Renal cortical epithelial cell (primary cell): ENCODE data around the gene PAX5. TPM values are rescaled to one million over a fixed set of nuclear protein-coding genes. Genes with fewer than 3 reads are reported as not detected.
A peak's percentile ranks its signal among the peaks of the same experiment; 100 is the strongest.
"Not testable (repeated sequence)": the region's sequence is repeated elsewhere in the genome, so short reads cannot be mapped to it uniquely, and the experiment has no call there.

Experiments
- DNase-seq: peaks from one replicate; pipeline ENCODE4 v3.0.0-alpha.2; 2011; ENCODE audit warnings: low read depth
- total RNA-seq: library from RNA; depleted of rRNA; stranded (reverse); fragments of >200 nt; gene quantifications from 2 replicates; pipeline ENCODE4 v1.2.3, GENCODE V29; 2014

Gene PAX5
- total RNA-seq, 1 donor from 2014 or later: not detected

DNA sequence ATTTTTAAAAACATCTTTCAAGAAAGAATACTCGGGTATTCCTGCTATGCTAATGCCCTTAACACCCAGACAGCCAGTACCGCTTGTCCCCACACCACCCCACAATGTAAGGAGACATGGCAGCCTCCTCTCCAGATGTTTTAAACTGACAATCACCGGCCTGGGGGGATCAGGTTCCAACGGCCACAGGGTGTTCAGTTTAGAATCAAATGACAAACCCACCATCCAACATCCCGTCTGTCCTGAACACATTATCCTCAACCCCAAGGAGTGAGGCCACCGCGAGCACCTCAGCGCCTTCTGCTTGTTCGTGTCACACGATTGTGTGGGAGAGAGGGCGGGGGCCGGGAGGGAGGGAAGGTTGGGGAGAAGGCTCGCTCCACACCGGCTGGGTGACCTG lies 152.8 kb downstream of the PAX5 start:
- DNase-seq: no peak

DNA sequence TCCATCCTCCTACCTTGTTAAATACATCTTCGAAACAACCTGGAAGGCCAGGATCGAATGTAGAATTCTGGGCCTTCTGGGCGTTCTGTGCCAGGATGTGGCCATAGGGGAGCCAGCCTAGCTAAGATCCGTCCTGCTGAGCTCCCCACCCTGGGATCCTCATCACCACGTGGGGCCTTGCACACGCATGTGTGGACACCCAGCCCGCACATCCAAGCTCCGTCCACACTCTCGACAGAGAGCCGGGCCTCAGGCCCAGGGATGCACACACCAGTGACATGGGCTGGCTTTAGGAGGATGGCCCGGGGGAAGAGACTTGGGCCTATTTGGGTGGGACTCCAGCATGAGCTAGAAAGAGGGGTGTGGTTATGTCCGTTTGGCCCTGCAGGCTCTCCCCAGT lies 154.0 kb downstream of the PAX5 start:
- no peak for DNase-seq

DNA sequence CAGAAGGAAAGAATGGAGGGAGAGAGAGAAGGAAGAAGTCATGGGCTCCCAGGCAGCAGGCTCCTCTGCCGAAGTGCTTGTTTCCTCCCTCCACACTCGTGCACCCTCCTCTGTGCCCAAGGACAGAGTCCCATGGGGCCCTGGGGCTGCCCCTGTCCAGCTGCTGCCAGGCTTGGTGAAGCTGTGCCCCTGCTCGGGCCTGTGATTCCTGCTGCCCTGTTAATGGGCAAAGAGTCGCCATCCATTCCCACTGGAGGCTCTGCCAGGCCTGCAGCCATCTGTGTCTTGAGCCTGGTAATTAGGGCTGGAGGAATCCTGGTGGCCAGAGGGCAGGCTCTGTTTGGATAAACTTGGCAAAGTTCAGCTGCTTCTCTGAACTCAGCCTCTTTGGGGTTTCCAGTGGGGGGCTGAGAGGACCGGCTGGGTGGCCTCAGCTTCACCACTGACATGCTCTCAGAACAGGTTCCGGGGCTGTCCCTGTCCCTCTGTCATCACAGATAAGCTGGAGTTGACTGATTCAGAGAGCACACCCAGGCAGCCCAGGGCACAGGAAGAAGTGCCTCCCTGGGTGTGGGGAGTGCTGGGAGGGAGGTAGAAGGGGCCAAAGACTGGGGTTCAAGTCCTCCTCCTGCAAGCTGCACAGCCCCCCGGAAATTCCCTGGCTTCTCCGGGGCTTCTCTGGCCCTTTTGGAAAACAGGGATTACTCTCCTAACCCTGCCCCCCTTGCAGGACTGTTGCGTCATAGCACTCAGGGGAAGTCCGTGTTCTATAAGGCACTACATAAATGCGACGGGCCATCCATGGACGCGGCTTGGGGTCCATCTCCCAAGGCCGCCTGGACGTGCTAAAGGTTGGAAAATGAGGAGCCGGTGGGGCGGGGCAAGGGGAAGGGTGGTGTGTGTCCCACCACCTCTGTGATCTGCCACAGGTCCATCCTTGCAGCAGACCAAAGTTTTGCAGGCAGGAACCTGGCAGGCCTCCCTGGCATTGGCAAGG lies 154.8 kb downstream of the PAX5 start:
- no peak for DNase-seq

DNA sequence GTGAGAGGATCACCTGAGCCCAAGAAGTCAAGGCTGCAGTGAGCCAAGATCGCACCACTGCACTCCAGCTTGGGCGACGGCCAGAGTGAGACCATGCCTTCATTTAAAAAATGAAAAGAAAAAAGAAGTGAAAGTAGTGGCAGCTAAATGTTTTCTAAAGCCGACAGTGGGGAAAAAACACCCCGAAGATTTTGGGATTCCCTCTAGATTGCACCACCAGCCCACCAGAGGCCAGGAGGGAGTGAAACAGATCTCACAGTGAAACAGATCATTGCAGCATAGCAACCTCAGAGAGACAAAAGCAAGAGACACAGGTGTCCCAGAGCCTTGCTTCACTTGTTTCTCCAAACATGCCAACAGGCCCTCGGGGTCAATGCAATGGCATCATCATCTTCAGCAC lies 156.8 kb downstream of the PAX5 start:
- no peak for DNase-seq

DNA sequence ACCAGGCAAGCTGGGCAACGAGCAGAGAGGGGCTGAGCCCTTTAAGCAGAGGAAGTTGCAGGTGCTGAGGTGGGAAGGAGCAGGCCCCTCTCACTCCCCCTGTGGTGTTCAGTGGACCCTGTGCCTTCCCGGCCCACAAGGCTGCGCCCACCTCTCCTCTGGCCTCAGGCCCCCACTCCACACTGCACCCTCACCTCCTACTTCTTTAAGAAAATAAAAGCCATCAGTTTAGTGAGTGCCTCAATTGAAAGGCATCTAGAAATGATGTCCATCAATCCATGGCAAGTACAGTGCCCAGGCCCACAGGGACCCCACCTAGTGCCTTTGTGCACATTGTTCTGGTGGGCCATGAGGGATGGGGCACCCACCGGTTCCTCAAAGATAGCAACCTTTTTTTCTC lies 158.0 kb downstream of the PAX5 start:
- DNase-seq: no peak

DNA sequence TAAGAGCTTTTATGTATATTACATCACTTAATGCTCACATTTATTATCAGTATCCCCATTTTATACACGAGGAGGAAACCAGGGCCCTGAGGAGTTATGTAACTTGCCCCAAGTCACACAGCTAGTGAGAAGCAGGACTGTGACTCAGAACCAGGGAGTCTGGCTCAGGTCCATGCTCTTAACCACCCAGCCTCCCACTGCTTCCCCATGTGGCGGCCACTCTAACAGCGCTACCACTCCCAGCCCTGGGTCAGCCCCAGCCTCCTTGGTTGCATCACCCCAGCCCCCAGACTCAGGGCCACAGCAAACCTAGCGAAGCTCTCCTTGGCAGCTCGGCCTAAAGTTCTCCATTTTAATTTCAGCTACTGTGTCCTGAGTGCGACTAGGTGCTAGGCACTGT lies 159.1 kb downstream of the PAX5 start:
- peak; percentile 3 for DNase-seq

DNA sequence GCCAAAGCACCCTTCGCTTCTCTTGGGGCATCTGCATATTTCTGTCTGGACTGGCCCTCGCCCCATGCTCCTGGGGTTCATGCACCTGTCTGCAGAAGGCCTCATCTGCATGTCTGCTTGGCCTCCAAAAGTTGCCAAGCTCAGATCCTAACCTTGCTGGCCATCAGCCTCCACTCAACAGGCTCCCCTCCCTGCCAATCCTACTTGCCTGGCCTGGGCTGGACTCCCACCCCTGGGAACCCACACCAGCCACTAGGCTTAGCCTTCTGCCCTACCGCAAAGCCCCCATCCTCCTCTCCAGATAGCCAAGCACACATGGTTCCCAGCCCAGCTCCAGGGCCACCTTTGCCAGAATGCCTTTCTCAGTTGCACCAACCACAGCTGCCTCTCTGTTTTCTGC lies 159.8 kb downstream of the PAX5 start:
- no peak for DNase-seq

DNA sequence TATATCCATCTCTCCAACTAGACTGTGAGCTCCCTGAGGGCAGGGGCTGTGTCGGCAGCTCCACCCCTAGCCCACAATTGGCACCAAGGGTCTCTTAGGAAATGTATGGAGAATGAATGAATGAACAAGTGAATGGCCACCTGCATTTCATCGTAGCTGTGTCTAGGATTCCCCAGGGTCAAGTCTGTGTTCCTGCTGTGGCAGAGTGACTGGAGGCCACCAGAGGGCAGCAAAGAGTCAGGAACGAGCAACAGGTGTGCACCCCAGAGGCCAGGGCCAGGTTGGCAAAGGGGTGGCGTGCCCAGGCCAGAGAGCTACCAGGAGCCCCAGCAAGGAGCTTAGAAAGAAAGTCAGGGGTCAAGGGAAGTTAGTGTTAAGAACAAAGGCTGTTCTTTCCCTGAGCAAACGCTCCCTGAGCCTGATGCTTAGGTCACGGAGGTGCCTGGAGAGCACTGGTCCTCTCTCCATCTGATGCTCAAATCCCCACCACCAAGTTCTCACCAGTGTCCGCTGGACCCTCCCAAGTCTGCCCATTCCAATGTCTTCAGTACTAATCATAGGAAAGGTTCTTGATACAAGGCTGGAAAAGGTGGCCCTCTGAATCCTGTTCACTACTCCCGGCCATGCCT lies 160.7 kb downstream of the PAX5 start:
- DNase-seq: peak; percentile 40

DNA sequence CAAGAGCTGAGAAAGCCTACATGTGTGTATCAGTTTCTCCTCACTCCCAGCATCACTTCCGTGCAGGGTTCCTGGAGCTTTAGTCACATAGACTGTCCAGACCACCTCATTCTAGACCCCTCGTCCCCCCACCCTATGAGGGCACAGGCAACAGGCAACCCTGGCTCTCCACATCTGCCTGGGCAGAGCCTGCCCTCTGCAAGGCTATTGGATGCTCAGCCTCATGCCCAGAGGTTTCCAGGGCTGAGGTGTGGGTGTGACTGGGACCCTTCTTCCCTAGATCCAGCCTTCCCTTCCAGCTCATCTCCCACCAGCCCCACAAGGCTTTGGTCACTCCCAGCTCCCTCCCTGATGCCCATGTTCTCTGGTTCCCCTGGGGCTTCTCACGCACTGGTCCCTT lies 161.4 kb downstream of the PAX5 start:
- DNase-seq: no peak

DNA sequence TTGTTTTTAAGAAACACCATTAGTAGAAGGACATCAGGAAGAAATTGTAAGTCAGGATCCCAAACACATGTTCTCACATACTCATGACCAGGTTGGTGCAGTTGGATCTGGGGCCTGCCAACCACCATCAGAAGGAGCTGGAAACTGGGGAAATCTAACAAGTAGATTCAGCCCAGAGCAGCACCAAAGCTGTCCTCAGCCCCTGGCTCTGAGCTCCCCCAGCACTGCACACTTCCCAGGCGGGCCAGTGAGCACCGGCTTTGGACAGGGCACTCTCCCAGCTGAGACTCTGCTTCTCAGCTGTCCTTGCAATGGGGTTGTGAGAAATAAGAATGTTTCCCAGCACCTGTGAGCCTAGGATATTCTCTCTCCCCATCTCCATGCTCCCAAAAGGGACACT lies 162.5 kb downstream of the PAX5 start:
- DNase-seq: no peak

DNA sequence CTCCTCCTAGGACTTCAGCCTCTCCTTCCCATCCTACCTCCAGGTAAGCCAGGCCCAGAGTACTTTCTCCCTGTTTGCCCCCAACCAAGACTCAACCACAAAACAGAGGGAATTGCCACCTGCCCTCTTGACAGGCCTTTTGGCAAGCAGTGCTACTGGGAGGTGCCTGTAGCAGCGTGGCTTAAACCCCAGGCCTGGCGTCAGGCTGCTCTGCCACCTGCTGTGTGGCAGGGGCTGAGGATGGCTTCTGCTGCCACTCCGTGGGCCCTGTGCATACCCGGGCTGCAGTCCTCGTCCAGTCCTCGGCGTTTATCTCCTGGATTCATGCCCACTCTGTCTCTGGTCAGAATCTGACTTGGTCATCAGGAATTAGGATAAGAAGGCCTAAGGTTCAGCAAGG lies 163.1 kb downstream of the PAX5 start:
- DNase-seq: no peak

DNA sequence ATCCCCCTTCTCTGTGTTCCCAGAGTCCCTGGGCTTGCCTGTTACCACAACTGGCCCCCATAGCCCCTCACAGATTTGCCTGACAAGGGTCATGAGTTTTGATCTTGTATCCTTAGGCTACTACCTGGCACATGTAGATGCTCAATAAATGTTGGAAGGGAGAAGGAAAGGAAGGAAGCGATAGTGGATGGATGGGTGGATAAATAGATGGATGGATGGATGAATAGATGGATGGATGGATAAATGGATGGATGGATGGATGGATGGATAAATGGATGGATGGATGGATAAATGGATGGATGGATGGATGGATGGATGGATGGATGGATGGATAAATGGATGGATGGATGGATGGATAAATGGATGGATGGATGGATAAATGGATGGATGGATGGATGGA lies 164.5 kb downstream of the PAX5 start:
- not testable (repeated sequence) for DNase-seq

DNA sequence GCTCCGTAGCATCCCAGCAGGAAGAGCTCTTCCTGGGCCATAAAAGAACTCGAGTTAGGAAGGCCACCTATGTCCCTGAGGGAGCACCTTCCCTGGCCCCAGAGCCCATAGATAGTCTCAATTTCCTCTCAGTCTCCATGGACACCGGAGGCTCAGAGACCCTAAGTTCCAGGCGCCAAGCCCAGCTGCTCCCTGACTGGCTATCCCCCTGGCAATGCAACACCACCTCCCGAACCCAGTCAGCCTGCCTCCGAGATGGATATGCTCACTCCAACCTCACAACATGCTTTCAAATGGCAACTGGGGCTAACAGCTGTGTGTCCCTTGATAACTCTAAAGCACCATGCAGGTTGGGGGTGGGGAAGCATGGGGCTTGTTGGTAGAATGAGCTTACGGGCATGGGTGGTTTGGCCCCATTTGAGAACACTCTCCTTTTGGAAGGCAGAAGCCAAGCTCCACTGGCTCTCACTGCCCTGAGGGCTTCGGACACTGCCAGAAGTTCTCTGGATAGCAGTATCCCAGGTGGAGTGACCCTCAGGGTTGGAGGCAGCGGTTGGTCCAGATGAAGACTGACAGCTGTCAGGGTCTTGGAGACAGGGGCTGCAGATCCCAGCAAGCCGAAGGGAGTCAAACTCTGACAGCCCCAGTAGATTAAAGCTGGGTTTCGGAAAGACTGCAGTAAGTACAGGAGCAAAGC lies 165.3 kb downstream of the PAX5 start:
- no peak for DNase-seq

DNA sequence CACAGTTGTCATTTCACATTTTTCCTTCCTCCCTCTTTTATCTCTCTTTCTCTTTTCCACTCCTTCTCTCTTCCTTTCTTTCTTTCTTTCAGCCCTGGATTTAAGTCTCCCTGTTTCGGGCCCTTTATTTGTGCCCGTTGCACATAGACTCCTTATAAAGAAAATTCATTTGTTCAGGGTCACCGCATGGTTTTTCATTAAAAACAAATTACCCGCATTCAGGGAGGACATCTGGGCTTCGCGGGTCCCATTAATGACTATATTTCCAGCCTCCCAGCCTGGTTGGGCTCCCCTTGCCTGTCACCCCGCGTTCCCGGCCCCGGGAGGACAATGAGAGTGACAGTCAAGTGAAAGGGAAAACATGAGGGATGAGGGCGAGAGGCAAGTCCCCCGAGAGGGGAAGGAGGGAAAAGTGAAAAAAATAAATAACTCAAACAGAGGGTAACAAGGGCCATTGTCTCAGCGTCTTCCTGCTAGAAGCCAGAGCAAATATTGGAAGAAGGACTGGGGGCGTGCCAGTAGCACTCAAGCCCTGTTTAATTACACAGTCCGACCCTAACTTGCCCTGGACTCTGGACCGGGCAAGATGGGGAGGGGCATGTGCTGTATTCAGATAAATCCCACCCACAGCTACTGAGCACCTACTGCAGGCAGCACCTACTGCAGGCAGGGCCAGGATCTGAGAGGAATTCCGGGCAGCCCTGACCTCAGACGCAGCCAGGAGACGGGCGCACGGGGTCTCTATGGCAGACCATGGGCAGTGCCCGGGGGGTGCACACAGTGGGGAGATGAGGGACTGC lies 166.2 kb downstream of the PAX5 start:
- no peak for DNase-seq

DNA sequence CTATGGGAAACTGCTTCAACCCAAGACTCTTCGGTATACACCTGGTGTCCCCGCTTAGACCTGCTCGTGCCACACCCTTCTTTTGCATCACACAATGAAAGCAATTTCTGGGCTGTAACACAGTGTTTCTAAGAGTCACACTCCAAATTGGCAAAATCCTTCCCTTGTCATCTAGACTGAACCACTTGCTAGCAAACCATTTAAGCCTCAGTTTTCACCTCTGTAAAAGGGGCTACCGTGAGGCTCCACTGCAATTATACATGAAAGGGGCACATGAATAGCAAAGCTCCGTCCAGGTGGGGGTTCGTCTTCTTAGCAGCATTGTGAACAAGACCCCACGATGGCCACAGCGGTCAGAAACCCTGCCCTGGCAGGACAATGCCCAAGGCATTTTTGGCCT lies 166.8 kb downstream of the PAX5 start:
- DNase-seq: no peak

DNA sequence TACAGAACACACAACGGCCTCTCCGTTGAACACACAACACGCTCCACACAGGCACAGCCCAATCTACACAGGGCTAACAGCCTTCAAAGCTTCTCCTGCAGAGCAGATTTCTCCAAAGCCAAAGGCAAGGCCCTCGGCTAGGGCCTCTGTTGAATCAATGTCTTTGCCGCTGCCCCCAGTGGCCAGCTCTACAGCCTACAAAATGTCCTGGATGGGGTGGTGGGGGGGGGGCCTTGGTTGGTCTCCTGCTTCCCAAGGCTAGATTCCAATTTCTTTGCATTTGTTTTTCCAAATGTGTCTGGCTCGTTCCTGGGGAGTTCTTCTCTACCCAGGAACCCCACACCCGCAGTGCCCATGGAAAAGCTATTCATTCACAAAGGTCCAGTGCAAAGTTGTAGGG lies 167.2 kb downstream of the PAX5 start:
- no peak for DNase-seq

DNA sequence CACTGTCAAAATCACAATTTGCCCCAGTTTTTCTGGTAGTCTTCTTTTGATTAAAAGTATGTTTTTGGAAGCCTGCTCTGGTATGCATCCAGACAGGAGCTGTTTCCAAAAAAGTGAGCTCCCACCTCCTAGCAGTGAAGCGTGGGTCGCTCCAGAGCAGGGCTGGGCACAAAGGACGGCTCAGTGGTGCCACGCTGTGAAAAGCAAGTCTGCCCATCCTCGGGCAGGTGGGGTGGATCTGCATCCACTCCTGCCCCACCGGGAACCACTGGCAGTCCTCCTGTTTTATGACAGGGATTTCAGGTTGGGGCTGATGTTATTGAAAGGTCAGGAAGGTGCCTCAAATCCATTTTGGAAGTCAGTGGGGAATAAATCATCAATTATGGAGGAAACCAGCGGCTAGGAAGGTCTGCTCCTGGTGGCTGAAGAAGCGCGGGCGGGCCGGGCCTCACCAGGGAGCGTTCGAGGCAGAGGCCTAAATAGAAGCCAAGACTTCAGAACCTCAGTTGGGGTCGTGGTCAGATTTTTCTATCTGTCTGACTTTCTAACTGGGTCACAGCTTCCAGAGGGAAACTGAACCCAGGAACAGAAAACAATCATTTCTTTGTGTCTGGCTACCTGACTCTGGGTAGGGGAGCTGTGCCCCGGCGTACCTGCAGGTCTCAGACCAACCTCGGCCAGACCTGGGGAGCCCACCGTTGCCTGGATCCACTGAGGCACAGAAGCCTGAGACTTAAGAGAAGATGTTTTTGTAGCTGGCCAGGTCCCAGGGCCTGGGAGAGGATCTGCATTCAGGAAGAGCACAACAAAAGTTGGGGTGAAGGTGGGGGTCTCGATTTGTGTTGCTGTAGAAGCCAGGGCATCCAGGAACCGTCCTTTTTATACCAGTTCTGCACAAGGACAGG lies 168.1 kb downstream of the PAX5 start:
- DNase-seq: no peak

DNA sequence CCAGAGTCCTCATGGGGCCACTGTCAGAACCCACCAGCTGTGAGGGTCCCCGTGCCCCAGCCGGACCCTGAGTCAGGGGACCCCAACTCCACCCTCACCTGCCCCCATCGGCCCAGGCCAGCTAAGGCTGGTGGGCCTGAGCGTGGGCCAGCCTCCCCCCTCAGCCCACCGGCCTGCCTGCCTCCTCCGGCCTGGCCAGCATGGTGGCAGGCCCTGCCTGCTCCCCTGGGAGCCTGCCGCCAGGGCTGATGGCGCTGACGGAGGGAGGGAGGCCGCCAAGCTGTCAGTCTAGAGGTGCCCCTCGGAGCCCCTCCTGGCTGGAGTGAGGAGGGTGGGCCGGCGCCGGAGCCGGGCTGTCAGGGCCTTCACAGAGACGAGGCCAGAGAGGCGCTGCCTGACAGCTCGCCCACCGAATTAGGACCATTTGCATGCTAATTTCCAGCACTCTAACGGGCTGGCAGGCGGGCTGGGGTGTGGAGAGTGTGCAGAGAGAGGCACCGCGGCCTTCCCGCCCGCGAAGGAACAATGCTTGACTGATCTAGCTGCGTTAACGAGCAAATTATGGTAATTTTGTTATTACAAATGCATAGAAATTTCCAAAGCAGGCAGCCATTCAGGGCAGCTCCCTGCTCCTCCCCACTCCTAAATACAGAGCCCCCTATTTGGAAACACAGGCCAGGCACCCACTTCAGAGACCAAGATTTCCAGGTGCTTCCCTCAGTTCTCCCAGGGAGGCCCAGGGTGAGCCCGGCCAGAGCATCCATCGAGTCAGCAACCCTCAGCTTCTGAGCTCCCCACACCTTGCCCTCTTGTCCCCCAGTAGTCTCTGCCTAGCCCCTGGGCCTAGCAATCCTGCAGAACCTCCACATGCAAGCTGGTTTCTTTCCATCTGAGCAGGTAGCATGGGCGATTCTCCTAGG lies 169.3 kb downstream of the PAX5 start:
- no peak for DNase-seq
